Eye (tissue), 1 donor: ENCODE results near the gene POLR2E.

Experiments used
- DNase-seq: peaks from one replicate; pipeline ENCODE4 v3.0.0-alpha.2; 2015

POLR2E gene

DNA sequence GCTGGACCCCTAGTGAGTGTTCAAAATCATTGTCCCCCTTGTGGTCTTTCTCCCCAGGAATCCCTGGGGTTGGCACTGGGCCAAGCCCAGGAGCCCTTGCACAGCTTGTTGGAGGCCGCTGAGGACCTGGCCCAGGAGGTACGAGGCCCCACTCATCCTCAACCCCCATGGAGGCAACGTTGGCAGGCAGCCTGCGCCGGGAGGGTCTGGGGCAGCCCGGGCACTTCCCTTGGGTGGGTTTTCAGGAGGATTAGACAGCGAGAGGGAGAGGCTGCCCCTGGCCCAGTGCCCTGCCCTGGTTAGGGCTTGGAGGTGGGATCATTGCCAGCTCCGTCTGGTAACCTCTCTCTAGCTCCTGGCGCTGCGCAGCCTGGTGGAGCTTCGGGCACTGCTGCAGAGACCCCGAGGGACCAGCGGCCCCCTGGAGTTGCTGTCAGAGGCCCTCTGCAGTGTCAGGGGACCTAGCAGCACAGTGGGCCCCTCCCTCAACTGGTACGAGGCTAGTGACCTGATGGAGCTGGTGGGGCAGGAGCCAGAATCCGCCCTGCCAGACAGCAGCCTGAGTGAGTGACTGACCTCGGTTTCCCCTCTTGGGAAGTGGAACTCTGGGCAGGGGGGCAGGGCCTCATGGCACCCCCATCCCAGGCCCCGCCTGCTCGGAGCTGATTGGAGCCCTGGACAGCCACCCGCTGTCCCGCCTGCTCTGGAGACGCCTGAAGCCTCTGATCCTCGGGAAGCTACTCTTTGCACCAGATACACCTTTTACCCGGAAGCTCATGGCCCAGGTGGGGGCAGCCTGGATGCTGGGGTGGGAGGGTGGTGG, 52.3 kb downstream of the POLR2E start:
- DNase-seq = no peak

DNA sequence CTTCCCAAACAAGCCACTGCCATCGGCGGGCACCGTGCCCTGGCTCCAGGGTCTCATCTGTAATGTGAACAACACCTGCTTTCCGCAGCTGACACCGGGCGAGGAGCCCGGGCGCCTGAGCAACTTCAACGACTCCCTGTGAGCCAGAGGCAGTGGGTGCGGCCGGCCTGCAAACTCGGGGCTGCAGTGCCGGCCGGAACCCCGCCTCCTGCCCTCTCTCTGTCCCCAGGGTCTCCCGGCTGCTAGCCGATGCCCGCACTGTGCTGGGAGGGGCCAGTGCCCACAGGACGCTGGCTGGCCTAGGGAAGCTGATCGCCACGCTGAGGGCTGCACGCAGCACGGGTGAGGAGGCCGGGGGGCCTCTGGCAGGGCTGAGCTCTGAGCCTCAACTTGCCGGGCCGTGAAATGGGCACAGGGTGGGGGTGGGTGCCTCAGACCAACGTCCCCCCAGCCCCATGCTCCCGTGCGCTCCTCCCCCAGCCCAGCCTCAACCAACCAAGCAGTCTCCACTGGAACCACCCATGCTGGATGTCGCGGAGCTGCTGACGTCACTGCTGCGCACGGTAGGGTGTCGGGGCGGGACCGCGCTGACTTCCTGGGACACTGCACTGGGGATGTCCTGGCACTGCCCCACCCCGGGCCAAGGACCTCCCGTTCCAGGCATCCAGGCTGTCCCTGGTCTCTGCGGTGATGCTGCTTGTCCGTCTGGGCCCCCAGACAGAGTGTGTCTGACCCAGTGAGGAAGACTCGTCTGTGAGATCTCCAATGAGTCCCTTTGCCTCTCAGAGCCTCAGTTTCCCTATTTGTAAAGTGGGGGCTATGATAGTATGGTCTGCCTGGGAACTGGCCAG, 53.1 kb downstream of the POLR2E start:
- no peak for DNase-seq

DNA sequence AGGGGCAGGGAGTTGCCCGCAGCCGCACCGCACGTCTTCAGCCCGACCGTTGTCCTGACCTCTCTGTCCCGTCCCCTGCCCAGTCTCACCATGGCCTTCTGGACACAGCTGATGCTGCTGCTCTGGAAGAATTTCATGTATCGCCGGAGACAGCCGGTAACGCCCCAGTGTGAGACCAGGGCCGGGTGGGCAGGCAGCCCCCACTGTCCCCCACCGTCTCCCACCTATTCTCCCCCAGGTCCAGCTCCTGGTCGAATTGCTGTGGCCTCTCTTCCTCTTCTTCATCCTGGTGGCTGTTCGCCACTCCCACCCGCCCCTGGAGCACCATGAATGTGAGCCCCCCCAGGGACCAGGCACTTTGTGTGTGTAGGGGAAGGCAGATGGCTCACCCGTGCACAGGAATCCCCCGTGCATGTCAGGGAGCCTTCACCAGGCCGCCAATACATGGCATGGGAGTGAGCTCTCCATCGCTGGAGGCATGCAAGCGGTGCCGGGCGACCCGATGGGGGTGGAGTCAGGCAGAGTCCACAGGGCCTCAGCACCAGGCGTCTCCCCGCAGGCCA, 53.8 kb downstream of the POLR2E start:
- DNase-seq = no peak

DNA sequence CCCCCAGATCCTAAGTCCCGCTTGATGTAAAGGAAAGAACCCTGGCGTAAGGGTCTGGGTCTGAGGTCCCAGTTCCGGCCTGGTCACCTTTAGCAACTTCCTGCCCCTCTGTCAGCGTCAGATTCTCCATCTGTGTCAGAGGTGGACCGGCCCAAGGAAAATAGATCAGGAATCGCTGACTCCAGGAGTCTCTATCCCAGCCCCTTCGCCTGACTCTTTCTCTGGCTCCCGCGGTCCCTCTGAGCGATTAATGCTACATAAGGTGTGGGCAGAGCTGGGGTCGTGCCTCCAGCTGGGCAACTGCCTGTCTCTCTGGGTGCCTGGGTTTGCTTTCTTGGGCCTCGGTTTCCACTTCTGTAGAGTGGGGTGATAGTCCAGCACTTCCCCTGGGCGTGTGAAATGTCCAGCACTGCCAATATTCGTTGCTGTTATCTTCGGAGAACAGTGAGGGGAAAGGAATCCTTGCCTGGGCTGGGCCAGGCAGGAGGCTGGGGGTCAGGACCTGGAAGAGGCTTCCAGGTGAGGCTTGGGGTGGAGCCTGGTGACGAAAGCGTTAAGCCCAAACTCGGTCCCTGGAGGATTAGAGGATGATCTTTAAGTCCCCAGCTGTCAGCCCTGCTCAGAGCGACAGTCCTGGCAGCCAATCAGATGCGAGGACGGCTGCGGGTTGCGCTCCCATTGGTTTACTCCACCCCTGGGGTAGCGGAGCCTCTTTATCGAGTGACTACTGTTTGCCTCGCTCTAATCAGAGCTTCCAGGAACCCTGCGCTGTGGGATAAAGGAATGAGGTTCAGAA, 54.5 kb downstream of the POLR2E start:
- DNase-seq = peak; percentile 96

DNA sequence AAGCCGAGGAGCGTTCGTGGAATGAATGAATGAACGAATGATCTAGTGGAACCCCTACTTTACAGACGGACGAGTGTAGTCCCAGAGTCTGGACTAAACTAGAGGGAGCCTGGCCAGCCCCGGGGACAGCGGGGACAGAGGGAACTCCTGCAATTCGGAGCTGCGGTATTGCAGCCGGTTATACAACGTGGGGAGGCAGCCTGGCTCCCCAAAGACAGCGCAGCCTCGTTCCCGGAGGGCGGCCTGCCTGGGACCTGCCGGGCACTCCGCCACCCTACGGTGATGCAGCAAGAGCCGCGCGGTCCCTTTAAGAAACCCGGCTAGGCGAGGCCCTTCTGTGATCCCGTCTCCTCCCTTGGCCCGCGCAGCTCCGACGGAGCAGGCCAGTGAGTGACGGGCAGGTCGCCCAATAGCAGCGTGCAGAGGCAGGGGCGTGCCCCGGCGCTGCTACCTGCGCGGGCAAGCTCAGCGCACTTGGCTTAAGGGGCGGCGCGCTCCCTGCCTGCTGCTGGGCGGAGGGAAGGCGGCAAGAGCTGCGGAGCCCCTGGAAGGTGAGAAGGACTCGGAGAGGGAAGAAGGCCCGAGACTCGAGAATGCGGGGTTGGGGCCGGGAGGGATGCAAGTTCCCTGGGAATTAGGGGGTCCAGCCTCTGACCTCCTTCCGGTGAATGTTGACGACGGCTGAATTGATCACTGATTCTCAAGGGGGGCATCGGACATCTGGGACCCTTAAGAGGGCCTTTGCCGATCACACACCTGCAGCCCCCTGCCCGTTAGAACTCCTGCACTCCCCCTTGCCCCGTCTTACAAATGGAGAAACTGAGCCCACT, 55.3 kb downstream of the POLR2E start, which contains the start of gene ABCA7:
Gene ABCA7 (plus strand): TSS at position 462 of the 830 bp plus-strand sequence. CDS start 1,255 bp downstream, outside the sequence.
- peak; percentile 99 for DNase-seq

DNA sequence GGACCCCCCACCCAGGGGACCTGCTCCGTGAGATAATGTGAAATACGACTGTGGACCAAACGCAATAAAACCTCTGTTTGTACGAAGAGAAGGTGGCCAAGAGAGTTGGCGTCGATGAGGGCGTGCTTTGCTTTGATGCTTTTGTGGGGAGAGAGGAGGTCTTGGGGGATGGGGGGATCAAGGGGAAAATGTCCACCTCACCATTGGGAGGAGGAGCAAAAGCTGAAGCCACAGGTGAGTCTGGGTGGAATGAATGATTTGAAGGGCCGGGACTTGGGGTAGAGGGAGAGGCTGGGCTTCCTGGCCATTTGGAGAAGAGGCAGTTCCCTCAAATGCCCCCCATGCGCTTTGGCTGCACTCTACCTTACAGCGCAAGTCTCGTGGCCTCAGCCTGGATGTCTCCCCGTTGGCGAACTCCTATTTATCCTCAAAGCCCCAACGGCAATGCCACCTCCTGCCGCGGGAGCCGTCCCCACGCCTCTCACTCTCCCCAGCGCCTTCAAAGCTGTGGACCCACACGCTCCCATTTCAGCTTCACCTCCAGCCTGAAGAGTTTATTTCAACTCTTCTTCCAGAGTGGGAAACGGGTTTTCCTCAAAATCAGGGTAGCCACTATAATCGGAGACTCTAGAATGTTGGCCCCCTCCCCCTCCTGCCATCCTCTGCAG, 56.1 kb downstream of the POLR2E start:
- no peak for DNase-seq

DNA sequence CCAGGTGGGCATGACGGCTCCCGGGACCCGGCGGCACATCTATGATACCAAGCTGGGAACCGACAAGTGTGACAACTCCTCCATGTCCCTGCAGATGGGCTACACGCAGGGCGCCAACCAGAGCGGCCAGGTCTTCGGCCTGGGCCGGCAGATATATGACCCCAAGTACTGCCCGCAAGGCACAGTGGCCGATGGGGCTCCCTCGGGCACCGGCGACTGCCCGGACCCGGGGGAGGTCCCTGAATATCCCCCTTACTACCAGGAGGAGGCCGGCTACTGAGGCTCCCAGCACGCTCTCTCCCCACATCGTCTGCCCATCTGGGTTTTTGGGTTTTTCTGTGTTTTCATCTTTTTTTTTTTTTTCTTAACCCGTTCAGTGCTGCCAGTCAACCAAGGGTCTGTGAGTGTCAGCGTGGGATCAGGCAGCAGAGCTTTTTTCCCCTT, 57.5 kb downstream of the POLR2E start:
- DNase-seq = no peak
